Effector memory CD4-positive, alpha-beta T cell (primary cell): ENCODE measurements around the gene PIN4.
"Not testable (repeated sequence)": the region's sequence is repeated elsewhere in the genome, so short reads cannot be mapped to it uniquely, and the experiment has no call there.

Experiments
- DNase-seq, 3 donors: peaks; one replicate each; pipeline ENCODE4 v3.0.0-alpha.2; 2020
- H3K27ac ChIP-seq: 2 replicates; pipeline ENCODE4 v1.7.0; 2013; ENCODE audit warnings: mild to moderate bottlenecking, low read length, moderate library complexity; ENCODE audit not compliant: insufficient read depth, poor library complexity, severe bottlenecking
- H3K27me3 ChIP-seq: replicated peaks from 2 replicates; pipeline ENCODE4 v1.7.0; 2013; ENCODE audit warnings: mild to moderate bottlenecking, low read length; ENCODE audit not compliant: insufficient read depth, control insufficient read depth, poor library complexity, severe bottlenecking
- H3K36me3 ChIP-seq: 2 replicates; pipeline ENCODE4 v1.7.0; 2013; ENCODE audit warnings: mild to moderate bottlenecking, low read length, moderate library complexity; ENCODE audit not compliant: control insufficient read depth, insufficient read depth
- H3K4me1 ChIP-seq: 2 replicates; pipeline ENCODE4 v1.7.0; 2013; ENCODE audit warnings: low read length, mild to moderate bottlenecking; ENCODE audit not compliant: control insufficient read depth, insufficient read depth, poor library complexity, severe bottlenecking
- H3K4me3 ChIP-seq: 2 replicates; pipeline ENCODE4 v1.7.0; 2013; ENCODE audit warnings: low read length, low read depth, mild to moderate bottlenecking; ENCODE audit not compliant: insufficient read depth, poor library complexity, severe bottlenecking
- H3K9me3 ChIP-seq: 2 replicates; pipeline ENCODE4 v1.7.0; 2013; ENCODE audit warnings: mild to moderate bottlenecking, low read length, moderate library complexity; ENCODE audit not compliant: control insufficient read depth

PIN4 gene

GRCh38 chrX:72145181-72145580, 36.4 kb upstream of the PIN4 start:
- peaks cover 5% of the 10 kb centered on the region for H3K4me1 ChIP-seq
- H3K9me3 ChIP-seq, result no peaks in the 10 kb centered on the region
- H3K36me3 ChIP-seq, result no peaks in the 10 kb centered on the region
- no peak for DNase-seq
- no peaks in the 10 kb centered on the region for H3K27me3 ChIP-seq
- H3K27ac ChIP-seq, result no peak overlapping the region
- no peak overlapping the region for H3K4me3 ChIP-seq

GRCh38 chrX:72146527-72146926, 35.0 kb upstream of the PIN4 start:
- DNase-seq, result no peak
- H3K27ac ChIP-seq, result no peak overlapping the region
- no peaks in the 10 kb centered on the region for H3K36me3 ChIP-seq
- no peak overlapping the region for H3K4me3 ChIP-seq
- H3K27me3 ChIP-seq, result no peaks in the 10 kb centered on the region
- H3K9me3 ChIP-seq, result no peaks in the 10 kb centered on the region
- H3K4me1 ChIP-seq, result peaks cover 3% of the 10 kb centered on the region

DNA sequence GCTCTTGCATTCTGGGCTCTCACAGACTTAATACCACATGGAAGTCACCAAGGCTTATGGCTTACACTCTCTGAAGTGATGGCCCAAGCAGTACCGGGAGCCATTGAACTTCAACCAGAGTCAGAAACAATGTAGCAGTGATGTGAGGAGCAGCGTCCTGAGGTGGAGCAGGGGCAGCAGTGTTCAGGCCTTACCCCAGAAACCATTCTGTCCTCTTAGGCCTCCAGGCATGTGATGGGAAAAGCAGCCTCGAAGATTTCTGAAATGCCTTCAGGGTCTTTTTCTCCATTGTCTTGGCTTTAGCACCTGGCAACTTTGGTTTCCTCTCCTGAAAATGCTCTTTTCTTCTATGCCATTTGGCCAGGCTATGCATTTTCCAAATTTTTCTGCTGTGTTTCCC, 22.8 kb upstream of the PIN4 start:
- Histone ChIP-seq H3K27ac (no peak overlapping the region), H3K4me1 (no peaks in the 10 kb centered on the region), H3K9me3 (no peaks in the 10 kb centered on the region), H3K36me3 (no peaks in the 10 kb centered on the region), H3K4me3 (no peak overlapping the region), H3K27me3 (no peaks in the 10 kb centered on the region)
- no peak for DNase-seq

DNA sequence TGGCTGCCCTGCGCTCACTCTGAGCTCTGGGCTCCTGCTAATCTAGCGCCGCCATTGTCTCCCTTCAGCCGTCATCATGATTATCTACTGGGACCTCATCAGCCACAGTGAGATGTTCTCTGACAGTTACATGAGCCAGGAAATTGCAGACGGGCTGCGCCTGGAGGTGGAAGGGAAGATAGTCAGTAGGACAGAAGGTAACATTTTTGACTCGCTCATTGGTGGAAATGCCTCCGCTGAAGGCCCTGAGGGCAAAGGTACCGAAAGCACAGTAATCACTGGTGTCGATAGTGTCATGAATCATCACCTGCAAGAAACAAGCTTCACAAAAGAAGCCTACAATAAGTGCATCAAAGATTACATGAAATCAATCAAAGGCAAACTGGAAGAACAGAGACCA, 21.8 kb upstream of the PIN4 start:
- no peaks in the 10 kb centered on the region for H3K4me1 ChIP-seq
- no peak overlapping the region for H3K27ac ChIP-seq
- no peaks in the 10 kb centered on the region for H3K9me3 ChIP-seq
- H3K4me3 ChIP-seq, result no peak overlapping the region
- no peaks in the 10 kb centered on the region for H3K27me3 ChIP-seq
- H3K36me3 ChIP-seq, result no peaks in the 10 kb centered on the region
- DNase-seq, result no peak

GRCh38 chrX:72165551-72165950, 16.0 kb upstream of the PIN4 start:
- Histone ChIP-seq H3K27me3 (no peaks in the 10 kb centered on the region), H3K4me1 (no peaks in the 10 kb centered on the region), H3K36me3 (no peaks in the 10 kb centered on the region), H3K27ac (no peak overlapping the region), H3K4me3 (no peak overlapping the region), H3K9me3 (no peaks in the 10 kb centered on the region)
- DNase-seq, result no peak

- H3K4me3 ChIP-seq, result no peak overlapping the region
- H3K27ac ChIP-seq, result peak overlapping the region; percentile 60
- no peaks in the 10 kb centered on the region for H3K27me3 ChIP-seq
- no peaks in the 10 kb centered on the region for H3K9me3 ChIP-seq
- peak; percentile 5 to 43 (median 9) for DNase-seq
- no peaks in the 10 kb centered on the region for H3K36me3 ChIP-seq
- H3K4me1 ChIP-seq, result no peaks in the 10 kb centered on the region
Measured at GRCh38 chrX:72169008-72169728, 12.4 kb upstream of the PIN4 start.

DNA sequence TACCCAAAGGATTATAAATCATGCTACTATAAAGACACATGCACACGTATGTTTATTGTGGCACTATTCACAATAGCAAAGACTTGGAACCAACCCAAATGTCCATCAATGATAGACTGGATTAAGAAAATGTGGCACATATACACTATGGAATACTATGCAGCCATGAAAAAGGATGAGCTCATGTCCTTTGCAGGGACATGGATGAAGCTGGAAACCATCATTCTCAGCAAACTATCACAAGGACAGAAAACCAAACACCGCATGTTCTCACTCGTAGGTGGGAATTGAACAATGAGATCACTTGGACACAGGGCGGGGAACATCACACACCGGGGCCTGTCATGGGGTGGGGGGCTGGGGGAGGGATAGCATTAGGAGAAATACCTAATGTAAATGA, 5.3 kb upstream of the PIN4 start:
- H3K4me3 ChIP-seq, H3K4me1 ChIP-seq, H3K27ac ChIP-seq, H3K36me3 ChIP-seq, H3K27me3 ChIP-seq, H3K9me3 ChIP-seq, DNase-seq: not testable (repeated sequence)

DNA sequence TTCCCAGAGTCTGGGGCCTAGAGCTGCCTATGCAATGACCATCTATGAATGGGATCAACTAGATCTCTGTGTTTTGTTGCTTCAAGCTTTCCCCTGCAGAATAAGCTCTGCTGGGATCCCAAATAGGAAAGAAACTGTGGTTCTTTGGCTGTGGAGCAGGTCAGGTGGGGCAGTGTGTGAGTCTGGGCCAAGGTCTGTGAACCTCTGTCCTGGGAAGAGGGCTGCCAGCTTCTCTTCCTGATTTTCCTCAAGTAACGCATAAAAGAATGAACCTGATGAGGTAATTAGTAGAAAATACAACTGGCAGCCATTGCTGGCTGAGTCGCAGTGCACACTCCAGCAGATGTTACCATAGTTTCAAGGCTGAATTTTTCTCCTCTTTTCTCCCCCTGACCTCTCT, 4.6 kb upstream of the PIN4 start:
- Histone ChIP-seq H3K36me3 (no peaks in the 10 kb centered on the region), H3K27ac (no peak overlapping the region), H3K4me1 (no peaks in the 10 kb centered on the region), H3K27me3 (no peaks in the 10 kb centered on the region), H3K9me3 (no peaks in the 10 kb centered on the region), H3K4me3 (no peak overlapping the region)
- no peak for DNase-seq

DNA sequence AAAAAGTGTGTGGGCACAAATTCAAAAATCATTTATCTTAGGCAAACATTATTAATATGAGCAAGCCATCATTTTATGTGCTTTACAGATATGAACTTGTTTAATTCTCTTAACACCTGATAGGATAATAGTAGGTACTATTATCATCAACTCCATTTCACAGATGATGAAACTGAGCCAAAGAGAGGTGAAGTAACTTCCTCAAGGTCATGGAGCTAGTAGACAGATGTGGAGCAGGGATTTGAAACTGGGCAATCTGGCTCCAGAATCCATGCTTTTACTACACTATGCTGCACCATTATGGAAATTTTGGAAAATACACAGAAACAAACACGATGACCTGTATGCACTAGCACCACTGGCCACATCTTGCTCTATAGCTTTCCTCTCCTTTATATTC, 1.0 kb upstream of the PIN4 start:
- Histone ChIP-seq H3K9me3 (no peaks in the 10 kb centered on the region), H3K4me3 (peak overlapping the region; percentile 66), H3K4me1 (no peaks in the 10 kb centered on the region), H3K27ac (peak overlapping the region; percentile 61), H3K27me3 (no peaks in the 10 kb centered on the region), H3K36me3 (no peaks in the 10 kb centered on the region)
- DNase-seq, result no peak

DNA sequence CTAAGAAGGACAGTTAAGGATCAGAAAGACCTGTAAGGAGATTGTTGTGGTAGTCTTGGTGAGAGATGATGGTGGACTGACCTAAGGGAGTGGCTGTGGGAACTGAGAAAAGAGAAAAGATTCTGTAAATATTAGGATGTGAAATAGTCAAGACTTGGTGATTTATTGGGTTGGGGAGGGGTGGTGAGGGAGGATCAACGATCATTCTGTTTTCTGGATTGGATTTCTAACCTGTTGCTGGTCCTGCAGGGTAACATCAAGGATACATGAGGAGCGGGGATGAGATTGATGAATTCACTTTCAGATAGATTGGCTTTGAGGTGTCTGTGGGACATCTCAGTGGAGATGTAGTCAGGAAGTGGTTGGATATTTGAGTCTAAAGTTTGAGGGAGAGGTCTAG, 1.4 kb downstream of the PIN4 start:
- H3K36me3 ChIP-seq, result no peaks in the 10 kb centered on the region
- no peaks in the 10 kb centered on the region for H3K27me3 ChIP-seq
- no peak overlapping the region for H3K4me3 ChIP-seq
- H3K4me1 ChIP-seq, result no peaks in the 10 kb centered on the region
- no peak overlapping the region for H3K27ac ChIP-seq
- no peaks in the 10 kb centered on the region for H3K9me3 ChIP-seq
- DNase-seq, result no peak
